PC-9 (cell line): ENCODE measurements around the gene ISCA1. TPM values are rescaled to one million over a fixed set of nuclear protein-coding genes. Genes with fewer than 3 reads are reported as not detected.
A peak's percentile ranks its signal among the peaks of the same experiment; 100 is the strongest.

ENCODE experiments used
- BruUV-seq: library from RNA; stranded (reverse); fragments of 400-500 nt; replicated peaks from 2 replicates; lab custom pipeline; 2021; lab: Mats Ljungman, UMichigan
- CTCF ChIA-PET: fragments of 300-600 bp; sonication (Branson Sonifier 250); formaldehyde crosslinking; loops from one replicate; lab custom pipeline; 2022; ENCODE audit warnings: antibody characterized with exemption; lab: Charles Lee
- POLR2A ChIA-PET: fragments of 300-600 bp; sonication (Branson Sonifier 250); formaldehyde crosslinking; loops from one replicate; lab custom pipeline; 2022; ENCODE audit warnings: antibody characterized with exemption; ENCODE audit not compliant: unreplicated experiment; lab: Charles Lee
- DNase-seq, 2 experiments: peaks; one replicate each; pipeline versions ENCODE4 v3.0.0 to v3.0.0-alpha.2; 2015 to 2022; ENCODE audit warnings: mixed read lengths in 1 of 2
- H2AFZ ChIP-seq: fragments of 200-600 bp; sonication (generic); 2 replicates; pipeline ENCODE4 v1.8.1; 2017; ENCODE audit warnings: antibody characterized with exemption
- H3F3A ChIP-seq: fragments of 200-600 bp; sonication (generic); 2 replicates; pipeline ENCODE4 v1.8.1; 2017; ENCODE audit warnings: antibody characterized with exemption, mild to moderate bottlenecking, low read depth; ENCODE audit not compliant: insufficient read depth
- H3K27ac ChIP-seq: fragments of 200-600 bp; sonication (generic); 2 replicates; pipeline ENCODE4 v1.6.1; 2016; ENCODE audit warnings: mixed run types
- H3K27me3 ChIP-seq: fragments of 200-600 bp; sonication (generic); 2 replicates; pipeline ENCODE4 v1.6.1; 2016; ENCODE audit warnings: low read depth, mixed run types; ENCODE audit not compliant: insufficient read depth
- H3K36me3 ChIP-seq: fragments of 200-600 bp; sonication (generic); 2 replicates; pipeline ENCODE4 v1.6.1; 2016; ENCODE audit warnings: low read depth, mixed run types
- H3K4me1 ChIP-seq: fragments of 200-600 bp; sonication (generic); replicated peaks from 2 replicates; pipeline ENCODE4 v1.6.1; 2016; ENCODE audit warnings: mixed run types; ENCODE audit not compliant: insufficient read depth
- H3K4me2 ChIP-seq: fragments of 200-600 bp; sonication (generic); 2 replicates; pipeline ENCODE4 v1.6.1; 2017; ENCODE audit warnings: mixed run types
- H3K4me3 ChIP-seq: fragments of 200-600 bp; sonication (generic); 2 replicates; pipeline ENCODE4 v1.6.1; 2016; ENCODE audit warnings: mixed run types
- H3K79me2 ChIP-seq: fragments of 200-600 bp; sonication (generic); 2 replicates; pipeline ENCODE4 v1.6.1; 2017; ENCODE audit warnings: low read depth, mixed run types
- H3K9me2 ChIP-seq: fragments of 200-600 bp; sonication (generic); 2 replicates; pipeline ENCODE4 v1.8.1; 2017; ENCODE audit warnings: mild to moderate bottlenecking; ENCODE audit not compliant: insufficient read depth
- H3K9me3 ChIP-seq: fragments of 200-600 bp; sonication (generic); 2 replicates; pipeline ENCODE4 v1.8.1; 2016; ENCODE audit warnings: low read depth; ENCODE audit not compliant: insufficient read depth
- H4K20me1 ChIP-seq: fragments of 200-600 bp; sonication (generic); 2 replicates; pipeline ENCODE4 v1.8.1; 2017; ENCODE audit not compliant: insufficient read depth
- CTCF ChIP-seq: fragments of 200-600 bp; sonication (generic); conservative IDR thresholded peaks from 2 replicates; pipeline ENCODE4 v1.6.1; 2017; ENCODE audit warnings: mixed run types, antibody characterized with exemption, mild to moderate bottlenecking, moderate library complexity
- EZH2 ChIP-seq: fragments of 200-600 bp; sonication (generic); IDR thresholded peaks from 2 replicates; pipeline ENCODE4 v1.8.0; 2017; ENCODE audit warnings: antibody characterized with exemption, low read depth
- intact Hi-C: fragments of 100-400 bp; cut with micrococcal nuclease; formaldehyde crosslinking; loops from one replicate; pipeline ENCODE4 v1.10.0; 2022; ENCODE audit not compliant: unreplicated experiment
- total RNA-seq: library from RNA; stranded (reverse); gene quantifications from 2 replicates; pipeline ENCODE4 v1.2.3, GENCODE V29; 2021

Gene ISCA1
- total RNA-seq, 1 experiment from 2014 or later: 29.6 TPM

- no peaks in the 10 kb centered on the region for H3K9me2 ChIP-seq
- BruUV-seq: TSS peak; percentile 7
- H3K4me2 ChIP-seq: no peak overlapping the region
- H3F3A ChIP-seq: no peaks in the 10 kb centered on the region
- no peaks in the 10 kb centered on the region for H3K4me1 ChIP-seq
- intact Hi-C loops: no loop called here
- POLR2A ChIA-PET: no interaction called here
- no peaks in the 10 kb centered on the region for H3K27me3 ChIP-seq
- CTCF ChIA-PET: no interaction called here
- no peak overlapping the region for H3K27ac ChIP-seq
- no peak for DNase-seq
- H3K4me3 ChIP-seq: no peak overlapping the region
- no peaks in the 10 kb centered on the region for H3K79me2 ChIP-seq
- TF ChIP-seq CTCF (no peak), EZH2 (no peak)
- peaks cover 61% of the 10 kb centered on the region for H3K36me3 ChIP-seq
- H3K9me3 ChIP-seq: no peaks in the 10 kb centered on the region
- no peak overlapping the region for H2AFZ ChIP-seq
- H4K20me1 ChIP-seq: no peaks in the 10 kb centered on the region
These were observed 40.8 kb upstream of the ISCA1 start for GRCh38 chr9:86322973-86323644.

- Histone ChIP-seq H3K27ac (no peak overlapping the region; the same call in 1 of the 2 replicates), H3K27me3 (no peaks in the 10 kb centered on the region), H3K79me2 (no peaks in the 10 kb centered on the region), H3K4me2 (no peak overlapping the region), H2AFZ (no peak overlapping the region), H3F3A (no peaks in the 10 kb centered on the region), H3K9me2 (no peaks in the 10 kb centered on the region), H3K4me1 (no peaks in the 10 kb centered on the region), H3K36me3 (peaks cover 62% of the 10 kb centered on the region), H3K9me3 (no peaks in the 10 kb centered on the region), H4K20me1 (no peaks in the 10 kb centered on the region), H3K4me3 (no peak overlapping the region)
- intact Hi-C loops: no loop called here
- ChIA-PET CTCF (no interaction called here), POLR2A (interaction anchor here (0.6 to 0.7 kb wide), 2 partner anchors 26 to 39 kb away, joined by 4 to 5 read pairs; partner anchors contain the start of gene ISCA1)
- no TSS peak for BruUV-seq
- DNase-seq: peak; percentile 57 to 68
- no peak for TF ChIP-seq CTCF
- no peak for TF ChIP-seq EZH2
These were observed 39.0 kb upstream of the ISCA1 start for GRCh38 chr9:86321373-86321772.

- Histone ChIP-seq H3F3A (peaks cover 6% of the 10 kb centered on the region; the same call in 1 of the 2 replicates), H3K36me3 (peaks cover 63% of the 10 kb centered on the region), H3K27ac (no peak overlapping the region), H3K4me1 (no peaks in the 10 kb centered on the region), H3K79me2 (no peaks in the 10 kb centered on the region), H3K27me3 (no peaks in the 10 kb centered on the region), H4K20me1 (no peaks in the 10 kb centered on the region), H3K4me3 (no peak overlapping the region), H2AFZ (no peak overlapping the region), H3K4me2 (no peak overlapping the region), H3K9me3 (no peaks in the 10 kb centered on the region), H3K9me2 (no peaks in the 10 kb centered on the region)
- BruUV-seq: no TSS peak
- intact Hi-C loops: no loop called here
- POLR2A ChIA-PET: no interaction called here
- TF ChIP-seq CTCF (no peak), EZH2 (no peak)
- DNase-seq: no peak
- CTCF ChIA-PET: no interaction called here
These were observed 35.8 kb upstream of the ISCA1 start for GRCh38 chr9:86318187-86318586.
